ELF-1 (cell line): ENCODE measurements around the gene ABLIM2.
"Not testable (repeated sequence)": the region's sequence is repeated elsewhere in the genome, so short reads cannot be mapped to it uniquely, and the experiment has no call there.

ENCODE experiments used
- DNase-seq: peaks from one replicate; pipeline ENCODE4 v3.0.0-alpha.2; 2016; ENCODE audit warnings: low read depth, low spot score

Gene ABLIM2

DNA sequence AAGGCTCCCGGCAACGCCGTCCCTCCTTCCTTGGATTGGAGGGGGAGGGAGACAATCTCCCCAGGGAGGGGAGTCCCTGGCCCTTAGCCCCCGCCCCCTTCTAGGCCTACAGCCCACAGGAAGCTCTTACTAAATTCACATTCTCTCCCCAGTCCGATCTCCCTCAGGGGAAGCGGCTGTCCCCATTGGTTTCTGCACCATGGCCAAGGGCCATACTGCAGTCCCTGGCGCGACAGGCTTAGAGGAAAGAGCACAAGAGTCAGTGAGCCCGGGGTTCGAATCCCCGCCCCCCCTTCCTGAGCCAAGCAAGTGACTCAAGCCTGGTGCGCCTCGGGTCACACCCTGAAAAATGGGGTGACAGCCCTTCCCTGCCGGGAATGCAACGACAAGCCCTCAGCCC, 1.1 kb downstream of the ABLIM2 start:
- DNase-seq = no peak

DNA sequence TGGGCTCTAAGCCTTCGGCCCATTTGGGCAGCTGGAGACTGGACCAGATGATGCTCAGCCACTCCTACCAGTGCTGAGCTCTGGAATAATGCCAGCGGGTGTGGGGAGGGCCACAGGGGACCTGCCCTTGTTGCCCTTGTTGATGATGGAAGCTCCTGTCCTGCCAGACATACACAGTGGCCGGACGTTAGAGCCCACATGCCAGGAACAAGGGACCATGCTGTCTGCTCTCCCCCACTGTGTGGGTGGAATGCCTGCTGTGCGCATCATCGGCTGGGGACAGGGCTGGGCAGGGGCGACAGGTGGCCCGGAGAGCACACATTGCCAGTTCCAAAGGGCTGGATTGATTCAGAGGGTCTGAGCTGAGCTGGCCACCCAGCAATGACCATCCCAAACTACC, 2.0 kb downstream of the ABLIM2 start:
- no peak for DNase-seq

- DNase-seq = no peak
Measured at GRCh38 chr4:8155660-8156421, 2.8 kb downstream of the ABLIM2 start.

- DNase-seq = no peak
Measured at GRCh38 chr4:8155048-8155447, 3.6 kb downstream of the ABLIM2 start.

GRCh38 chr4:8153441-8153840, 5.2 kb downstream of the ABLIM2 start:
- no peak for DNase-seq

DNA sequence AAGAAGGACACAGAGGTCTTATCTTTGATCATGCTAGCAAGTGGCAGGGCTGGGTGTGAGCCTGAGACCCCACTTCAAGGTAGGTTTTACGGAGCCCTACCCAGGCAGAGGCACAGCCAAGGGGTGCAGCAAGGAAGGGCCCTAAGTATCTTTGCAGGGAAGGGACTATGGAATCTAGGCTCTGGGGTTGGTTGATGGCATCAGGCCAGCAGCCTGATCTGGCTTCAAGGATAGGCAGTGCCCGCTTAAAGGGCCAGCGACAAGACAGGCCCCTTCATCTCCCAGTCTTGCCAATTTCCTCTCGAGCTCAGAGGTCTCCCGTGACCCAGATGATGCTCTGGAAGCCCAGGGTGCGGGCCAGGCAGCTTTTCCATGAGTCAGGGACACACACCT, 5.8 kb downstream of the ABLIM2 start:
- DNase-seq = no peak

- no peak for DNase-seq
Measured at GRCh38 chr4:8152090-8152864, 6.3 kb downstream of the ABLIM2 start.

GRCh38 chr4:8151165-8151650, 7.4 kb downstream of the ABLIM2 start:
- DNase-seq = no peak

GRCh38 chr4:8150152-8151090, 8.2 kb downstream of the ABLIM2 start:
- DNase-seq = no peak

DNA sequence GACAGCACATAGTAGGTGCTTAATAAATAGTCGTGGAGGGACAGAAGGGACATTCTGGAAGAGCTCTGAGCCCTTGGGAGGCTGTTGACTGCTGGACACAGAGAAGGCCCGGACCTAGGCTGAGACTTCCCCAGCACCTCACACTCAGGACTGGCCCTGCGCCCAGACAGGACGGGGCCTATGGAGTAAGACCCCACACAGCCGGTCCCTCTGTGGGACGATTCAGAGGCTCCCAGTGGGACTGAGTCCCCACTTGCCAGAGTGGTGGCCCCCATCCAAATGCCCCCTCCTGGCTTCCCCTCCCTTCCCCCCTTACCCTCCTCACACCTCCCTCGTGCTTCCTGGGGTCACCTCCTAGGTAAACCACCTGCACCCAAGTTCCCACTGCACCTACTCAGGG, 8.9 kb downstream of the ABLIM2 start:
- DNase-seq = no peak

- DNase-seq = no peak
Measured at GRCh38 chr4:8148785-8149435, 9.7 kb downstream of the ABLIM2 start.

DNA sequence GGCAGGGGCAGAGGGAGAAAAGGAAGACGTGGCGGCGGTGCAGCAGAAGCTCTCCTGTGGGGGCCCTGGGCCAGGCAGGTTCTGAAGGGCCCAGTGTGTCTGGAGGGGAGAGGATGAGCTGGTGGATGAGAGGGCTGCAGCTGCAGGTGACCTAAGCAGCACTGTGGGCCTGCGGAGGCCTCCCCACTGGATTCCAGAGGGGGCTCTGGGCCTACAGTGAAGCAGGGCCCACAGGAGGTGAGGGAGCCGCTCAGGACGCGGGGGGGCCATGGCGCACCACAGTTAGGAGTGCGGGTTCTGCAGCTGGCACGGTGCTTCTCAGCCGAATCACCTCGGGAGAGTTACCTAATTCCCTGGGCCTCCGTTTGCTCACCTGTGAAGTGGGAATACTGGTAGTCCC, 10.5 kb downstream of the ABLIM2 start:
- no peak for DNase-seq

GRCh38 chr4:8147231-8147970, 11.2 kb downstream of the ABLIM2 start:
- no peak for DNase-seq

DNA sequence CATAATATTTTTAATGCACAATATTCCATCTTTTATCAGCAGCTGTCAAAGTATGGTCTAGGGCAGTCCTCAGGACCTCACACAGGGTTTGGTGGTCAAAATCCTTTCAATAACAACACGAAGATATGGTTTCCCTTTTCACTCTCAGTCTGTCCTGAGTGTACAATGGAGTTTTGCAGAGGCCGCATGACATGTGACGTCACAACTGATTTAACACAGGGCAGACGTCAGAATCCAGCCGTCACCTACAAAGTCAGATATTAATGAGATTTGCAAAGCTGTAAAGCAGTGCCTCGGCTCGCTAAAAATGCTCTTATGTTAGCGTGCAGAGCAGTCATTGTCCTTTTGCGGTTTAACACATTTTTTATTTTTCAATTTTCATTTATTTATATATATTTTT, 12.5 kb downstream of the ABLIM2 start:
- DNase-seq = no peak

DNA sequence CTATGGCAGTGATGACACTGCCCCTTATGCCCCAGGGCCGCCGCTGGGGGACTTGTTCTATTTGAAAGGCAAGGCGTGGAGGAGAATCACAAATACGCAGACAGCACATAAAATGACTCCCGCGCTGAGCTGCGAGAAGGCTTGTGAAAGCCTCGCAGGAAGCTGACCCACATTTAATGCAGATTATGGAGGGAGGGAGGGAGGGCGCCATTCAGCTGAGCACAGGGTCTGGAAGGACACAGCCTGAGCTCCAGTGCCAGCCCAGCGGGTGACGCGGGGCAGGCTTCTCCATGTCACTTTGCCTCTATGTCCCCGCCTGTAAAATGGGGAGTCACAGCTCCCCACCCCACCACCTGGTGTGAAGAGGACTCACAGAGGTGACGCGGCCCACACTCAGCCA, 14.3 kb downstream of the ABLIM2 start:
- peak; percentile 28 for DNase-seq

DNA sequence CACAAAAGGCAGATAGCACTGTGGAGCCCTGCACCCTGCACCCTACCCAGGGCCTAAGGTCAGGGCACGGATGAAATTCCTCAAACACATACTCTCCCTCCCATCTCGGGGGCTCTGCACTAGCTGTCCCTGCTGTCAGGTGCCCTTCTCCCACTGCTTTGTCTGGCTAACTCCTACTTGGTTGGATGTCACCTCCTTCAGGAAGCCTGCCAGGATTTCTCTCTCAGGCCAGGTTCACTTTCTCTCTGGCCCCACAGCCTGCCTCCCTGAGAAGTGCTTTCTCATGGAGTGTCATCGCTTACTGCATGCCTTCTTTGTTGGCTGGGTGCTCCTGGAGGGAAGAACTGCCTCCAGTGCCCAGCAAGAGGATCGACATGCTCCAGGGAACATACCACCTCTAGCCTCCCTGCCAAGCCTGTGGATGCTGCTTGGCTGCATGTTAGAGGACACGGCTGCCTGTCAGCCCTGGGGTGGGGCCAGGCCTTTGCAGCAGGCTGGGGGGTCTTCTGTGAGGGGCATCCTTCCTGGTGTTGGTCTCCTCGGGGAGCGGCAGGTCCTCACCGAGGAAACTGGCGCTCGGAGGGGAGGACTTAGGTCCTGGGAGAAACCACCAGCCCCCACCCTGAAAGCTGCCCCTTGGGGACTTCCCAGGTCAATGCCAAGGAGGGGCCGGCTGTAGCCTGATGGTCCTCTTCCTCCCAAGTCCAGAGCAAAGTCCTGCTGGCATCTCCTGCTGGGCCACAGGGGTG, 15.0 kb downstream of the ABLIM2 start:
- no peak for DNase-seq

GRCh38 chr4:8142556-8142955, 16.1 kb downstream of the ABLIM2 start:
- DNase-seq = no peak

- DNase-seq = no peak
Measured at GRCh38 chr4:8141935-8142334, 16.7 kb downstream of the ABLIM2 start.

DNA sequence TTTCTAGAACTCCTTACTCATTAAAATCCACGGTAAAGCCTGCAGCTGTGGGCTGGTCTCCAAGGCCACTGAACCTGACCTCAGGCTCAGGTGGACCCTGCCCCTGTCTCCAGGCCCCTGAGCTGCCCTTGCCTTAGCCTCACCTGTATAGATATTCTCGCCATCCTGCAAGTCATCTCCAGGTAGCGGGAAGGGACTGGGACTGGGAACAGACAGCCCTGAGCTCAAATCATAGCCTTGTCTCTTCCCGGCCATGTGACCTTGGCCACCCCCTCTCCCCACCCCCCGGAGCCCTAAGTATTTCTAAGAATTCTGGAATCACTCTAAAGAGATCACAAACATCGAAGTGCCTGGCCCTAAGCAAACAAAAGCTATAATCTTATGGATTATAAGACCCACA, 17.7 kb downstream of the ABLIM2 start:
- no peak for DNase-seq

DNA sequence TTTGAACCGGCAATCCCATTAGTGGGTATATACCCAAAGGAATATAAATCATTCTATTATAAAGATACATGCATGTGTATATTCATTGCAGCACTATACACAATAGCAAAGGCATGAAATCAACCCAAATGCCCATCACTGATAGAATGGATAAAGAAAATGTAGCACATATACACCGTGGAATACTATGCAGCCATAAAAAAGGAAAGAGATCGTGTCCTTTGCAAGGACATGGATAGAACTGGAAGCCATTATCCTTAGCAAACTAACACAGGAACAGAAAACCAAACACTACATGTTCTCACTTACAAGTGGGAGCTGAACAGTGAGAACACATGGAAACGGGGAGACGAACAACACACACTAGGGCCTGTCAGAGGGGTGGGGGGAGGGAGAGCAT, 18.9 kb downstream of the ABLIM2 start:
- DNase-seq = not testable (repeated sequence)
